ENCODE data around the gene H2BK1.

H2BK1 gene

DNA sequence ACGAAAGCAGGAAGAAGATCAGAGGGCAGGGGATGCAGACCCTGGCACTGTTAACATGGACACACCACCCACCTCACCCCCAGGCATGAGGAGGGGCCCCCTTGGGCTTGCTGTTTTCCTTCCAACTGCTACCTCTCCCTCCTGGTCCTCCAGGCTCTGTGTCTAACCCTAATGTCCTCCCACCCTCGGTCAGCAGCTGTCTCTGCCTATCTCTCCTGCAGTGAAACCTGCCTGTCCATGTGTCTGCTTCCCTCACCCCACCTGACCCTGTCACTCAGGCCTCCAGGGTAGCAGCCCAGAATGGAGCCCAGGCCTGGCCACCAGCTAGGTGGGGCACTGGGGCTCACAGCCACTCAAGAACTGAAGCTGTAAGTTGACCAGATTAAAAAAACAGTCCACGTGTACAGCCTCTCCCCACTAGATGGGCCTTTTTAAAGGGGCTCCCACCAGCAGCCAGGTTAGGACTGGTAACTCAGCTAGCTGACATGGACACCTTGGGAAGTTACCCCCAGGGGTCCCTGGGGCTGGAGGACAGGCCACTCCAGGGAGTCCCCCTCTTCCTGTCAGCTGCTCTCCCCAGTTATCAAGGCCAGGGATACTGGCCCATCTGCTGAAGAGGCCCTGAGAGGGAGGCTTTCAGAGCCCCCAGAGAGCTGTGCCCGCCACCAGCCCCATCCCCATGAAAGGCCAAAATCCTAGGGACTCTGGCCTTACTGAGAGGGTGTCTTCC lies 36.7 kb upstream of the H2BK1 start:
- TF ChIP-seq, protein P1, sequence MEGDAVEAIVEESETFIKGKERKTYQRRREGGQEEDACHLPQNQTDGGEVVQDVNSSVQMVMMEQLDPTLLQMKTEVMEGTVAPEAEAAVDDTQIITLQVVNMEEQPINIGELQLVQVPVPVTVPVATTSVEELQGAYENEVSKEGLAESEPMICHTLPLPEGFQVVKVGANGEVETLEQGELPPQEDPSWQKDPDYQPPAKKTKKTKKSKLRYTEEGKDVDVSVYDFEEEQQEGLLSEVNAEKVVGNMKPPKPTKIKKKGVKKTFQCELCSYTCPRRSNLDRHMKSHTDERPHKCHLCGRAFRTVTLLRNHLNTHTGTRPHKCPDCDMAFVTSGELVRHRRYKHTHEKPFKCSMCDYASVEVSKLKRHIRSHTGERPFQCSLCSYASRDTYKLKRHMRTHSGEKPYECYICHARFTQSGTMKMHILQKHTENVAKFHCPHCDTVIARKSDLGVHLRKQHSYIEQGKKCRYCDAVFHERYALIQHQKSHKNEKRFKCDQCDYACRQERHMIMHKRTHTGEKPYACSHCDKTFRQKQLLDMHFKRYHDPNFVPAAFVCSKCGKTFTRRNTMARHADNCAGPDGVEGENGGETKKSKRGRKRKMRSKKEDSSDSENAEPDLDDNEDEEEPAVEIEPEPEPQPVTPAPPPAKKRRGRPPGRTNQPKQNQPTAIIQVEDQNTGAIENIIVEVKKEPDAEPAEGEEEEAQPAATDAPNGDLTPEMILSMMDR (IDR thresholded peaks at IDR 0.05; ENCODE audit: low read depth, low read length, missing control alignments), result no peak
- Histone ChIP-seq H3K4me3 (ENCODE audit: low read depth, low read length) (peak overlapping the region; percentile 73), H3K27ac (no peak overlapping the region), H3K36me3 (replicated peaks) (peaks cover under 1% of the 10 kb centered on the region), H3K27me3 (replicated peaks) (no peaks in the 10 kb centered on the region)
- DNase-seq, result no peak
- in situ Hi-C loops (cut with HindIII; ENCODE audit: low pct_ligation_motif_present, low sequenced_read_pairs), result no loop called here

DNA sequence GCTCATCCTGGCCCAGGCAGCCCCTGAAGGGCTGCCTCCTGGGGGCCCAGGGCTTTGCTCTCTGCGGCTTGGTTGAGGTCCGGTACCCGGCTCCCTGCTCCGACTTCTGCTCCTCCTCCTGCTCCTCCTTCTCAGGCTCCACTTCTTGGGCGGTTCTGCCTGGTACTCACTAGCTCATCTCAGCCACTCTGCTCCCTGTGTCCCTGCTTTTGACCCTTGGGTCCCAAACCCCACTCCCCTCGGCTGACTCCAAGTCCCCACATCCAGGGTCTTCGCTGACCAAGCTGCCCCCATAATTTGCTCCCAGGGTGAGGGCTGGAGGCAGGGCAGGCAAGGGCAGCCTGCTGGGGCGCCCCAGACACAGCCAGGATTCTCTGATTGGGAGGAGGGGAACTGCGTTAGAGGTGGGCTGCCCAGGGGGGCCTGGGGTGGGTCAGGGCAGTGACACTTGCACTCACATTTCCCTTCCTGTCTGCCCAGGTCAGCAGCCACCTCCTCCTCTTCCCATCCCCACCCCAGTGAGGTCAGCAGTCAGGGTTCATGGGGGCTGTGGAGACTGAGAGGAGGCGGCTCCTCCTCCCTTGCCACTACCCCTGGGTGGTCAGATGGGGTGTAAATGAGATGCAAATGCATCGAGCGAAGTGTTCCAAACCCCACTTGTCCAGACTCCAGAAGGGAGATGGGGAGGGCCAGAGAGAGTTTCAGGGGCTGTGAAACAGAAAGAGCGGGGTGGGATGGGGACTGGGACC lies 36.0 kb upstream of the H2BK1 start:
- TF ChIP-seq, protein P1 (IDR thresholded peaks at IDR 0.05; ENCODE audit: low read depth, low read length, missing control alignments), result no peak
- H3K36me3 ChIP-seq (replicated peaks), result peaks cover 7% of the 10 kb centered on the region
- H3K27me3 ChIP-seq (replicated peaks), result no peaks in the 10 kb centered on the region
- H3K27ac ChIP-seq, result no peak overlapping the region
- no peak for DNase-seq
- in situ Hi-C loops (cut with HindIII; ENCODE audit: low pct_ligation_motif_present, low sequenced_read_pairs), result no loop called here
- no peak overlapping the region for H3K4me3 ChIP-seq (ENCODE audit: low read depth, low read length)

DNA sequence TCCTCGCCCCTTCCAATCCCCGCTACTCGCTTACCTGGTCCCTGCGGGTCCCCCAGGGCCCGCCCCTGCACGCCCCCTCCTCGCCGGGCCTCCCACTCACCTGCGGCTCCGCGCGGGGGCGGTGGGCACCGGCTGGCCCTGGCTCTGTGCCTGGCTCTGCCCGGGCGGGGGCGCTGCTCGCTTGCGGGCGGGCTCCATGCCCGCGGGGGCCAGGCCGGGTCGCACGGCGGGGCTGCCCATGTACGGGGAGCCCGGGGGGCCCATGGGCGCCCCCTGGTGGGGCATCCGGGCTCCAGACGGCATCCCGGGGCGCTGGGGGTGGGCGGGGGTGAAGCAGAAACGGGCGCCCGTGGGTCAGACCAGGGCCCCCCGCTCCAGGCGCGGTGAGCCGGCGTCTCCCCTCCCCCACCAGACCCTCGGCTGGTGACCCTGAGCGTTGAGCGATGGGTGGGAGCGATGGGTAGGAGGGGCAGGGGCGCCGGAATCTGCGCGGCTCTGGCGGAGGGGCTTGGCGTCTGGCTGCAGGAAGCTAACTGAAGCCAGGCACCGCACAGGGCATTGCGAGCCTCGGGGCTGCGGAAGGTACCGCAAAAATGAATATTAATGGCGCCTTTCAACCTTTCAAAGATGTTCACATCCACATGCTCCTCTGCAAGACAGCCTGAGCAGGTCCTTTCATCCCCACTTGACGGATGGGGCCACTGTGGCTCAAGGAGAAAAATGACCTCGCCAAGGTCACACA lies 35.2 kb upstream of the H2BK1 start:
- DNase-seq, result no peak
- Histone ChIP-seq H3K27ac (no peak overlapping the region), H3K27me3 (replicated peaks) (no peaks in the 10 kb centered on the region), H3K36me3 (replicated peaks) (peaks cover 15% of the 10 kb centered on the region), H3K4me3 (ENCODE audit: low read depth, low read length) (peak overlapping the region; percentile 29)
- TF ChIP-seq, protein P1 (IDR thresholded peaks at IDR 0.05; ENCODE audit: low read depth, low read length, missing control alignments), result peak; percentile 53
- in situ Hi-C loops (cut with HindIII; ENCODE audit: low pct_ligation_motif_present, low sequenced_read_pairs), result no loop called here

DNA sequence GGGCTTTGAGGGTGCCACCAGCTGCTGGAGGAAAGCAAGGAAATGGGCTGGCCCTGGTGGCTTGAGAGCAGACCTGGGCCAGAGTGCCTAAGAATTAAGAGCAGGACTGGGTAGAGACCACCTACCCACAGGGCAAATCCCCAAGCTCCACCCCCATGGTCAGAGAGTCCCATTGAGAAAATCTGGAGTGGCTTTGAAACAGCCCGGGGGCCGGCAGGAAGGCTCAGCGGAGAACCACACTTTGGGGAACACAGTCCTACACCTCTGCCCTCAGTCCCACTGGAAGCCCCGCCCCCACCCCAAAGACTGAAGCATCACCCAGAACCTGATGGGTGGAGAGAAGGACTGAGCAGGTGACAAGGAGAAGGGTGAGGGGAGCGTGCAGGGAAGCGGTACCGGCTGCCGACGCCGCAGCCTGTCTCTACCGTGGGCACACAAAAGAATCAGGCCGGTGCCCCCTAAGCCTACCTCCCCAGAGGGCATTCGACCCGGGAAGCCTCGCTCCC lies 34.6 kb upstream of the H2BK1 start:
- no peak for DNase-seq
- Histone ChIP-seq H3K27me3 (replicated peaks) (no peaks in the 10 kb centered on the region), H3K36me3 (replicated peaks) (peaks cover 21% of the 10 kb centered on the region), H3K4me3 (ENCODE audit: low read depth, low read length) (peak overlapping the region; percentile 24), H3K27ac (no peak overlapping the region)
- TF ChIP-seq, protein P1 (IDR thresholded peaks at IDR 0.05; ENCODE audit: low read depth, low read length, missing control alignments), result no peak
- in situ Hi-C loops (cut with HindIII; ENCODE audit: low pct_ligation_motif_present, low sequenced_read_pairs), result no loop called here

DNA sequence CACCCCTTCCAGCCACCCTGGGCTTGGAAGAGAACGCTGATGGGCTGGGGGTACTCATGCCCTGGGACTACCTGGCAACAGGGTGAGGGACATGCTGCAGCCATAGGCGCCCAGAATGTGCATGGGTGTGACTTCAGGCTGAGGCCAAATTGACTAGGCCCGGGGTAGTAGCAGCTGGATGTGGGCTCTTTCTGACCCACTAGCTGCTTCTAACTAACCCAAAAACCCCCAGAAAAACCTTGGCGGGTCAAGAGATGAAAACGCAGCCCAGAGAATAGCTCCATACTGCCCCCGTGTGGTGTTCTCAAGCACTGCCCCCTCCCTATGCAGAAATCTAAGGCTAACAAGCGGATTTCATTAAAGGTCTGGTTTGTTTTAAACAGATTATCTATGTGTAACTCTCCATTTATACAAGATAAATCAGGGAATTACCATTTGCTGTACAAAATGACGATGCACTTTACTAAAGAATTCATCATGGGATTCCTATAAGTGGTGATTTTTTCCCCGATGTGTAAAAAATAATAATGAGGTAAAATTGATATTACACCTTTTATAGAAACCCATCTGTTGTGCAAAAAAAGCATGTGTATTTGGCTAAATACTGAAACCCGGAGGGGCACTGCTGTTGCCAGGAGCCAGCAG lies 34.0 kb upstream of the H2BK1 start:
- H3K27ac ChIP-seq, result no peak overlapping the region
- H3K4me3 ChIP-seq (ENCODE audit: low read depth, low read length), result no peak overlapping the region
- no peaks in the 10 kb centered on the region for H3K27me3 ChIP-seq (replicated peaks)
- TF ChIP-seq, protein P1 (IDR thresholded peaks at IDR 0.05; ENCODE audit: low read depth, low read length, missing control alignments), result peak; percentile 94
- peaks cover 26% of the 10 kb centered on the region for H3K36me3 ChIP-seq (replicated peaks)
- DNase-seq, result peak; percentile 52
- in situ Hi-C loops (cut with HindIII; ENCODE audit: low pct_ligation_motif_present, low sequenced_read_pairs), result no loop called here

All from brain microvascular endothelial cell (primary cell).